ACC112 (cell line): ENCODE data around the gene SSMEM1.
"Not testable (repeated sequence)": the region's sequence is repeated elsewhere in the genome, so short reads cannot be mapped to it uniquely, and the experiment has no call there.

Experiments used
- H2AFZ ChIP-seq: fragments of 200-600 bp; sonication (generic); one replicate; pipeline ENCODE4 v1.6.0; 2017; ENCODE audit warnings: antibody characterized with exemption, low read length; ENCODE audit not compliant: unreplicated experiment
- H3K27ac ChIP-seq: fragments of 200-600 bp; sonication (generic); 2 replicates; pipeline ENCODE4 v1.5.1; 2014; ENCODE audit warnings: low read depth, mild to moderate bottlenecking, antibody characterized with exemption, low read length, moderate library complexity
- H3K27me3 ChIP-seq: fragments of 200-600 bp; sonication (generic); 2 replicates; pipeline ENCODE4 v1.6.1; 2014; ENCODE audit warnings: mild to moderate bottlenecking, antibody characterized with exemption, low read length, moderate library complexity, mixed read lengths; ENCODE audit not compliant: insufficient read depth
- H3K36me3 ChIP-seq: fragments of 200-600 bp; sonication (generic); 2 replicates; pipeline ENCODE4 v1.6.1; 2016; ENCODE audit warnings: mild to moderate bottlenecking, antibody characterized with exemption, low read length, moderate library complexity, mixed read lengths; ENCODE audit not compliant: insufficient read depth
- H3K4me1 ChIP-seq: fragments of 200-600 bp; sonication (generic); one replicate; pipeline ENCODE4 v1.6.1; 2016; ENCODE audit warnings: low read length, mixed read lengths; ENCODE audit not compliant: insufficient read depth, unreplicated experiment, control insufficient read depth
- H3K4me3 ChIP-seq: fragments of 200-600 bp; sonication (generic); 2 replicates; pipeline ENCODE4 v1.5.1; 2014; ENCODE audit warnings: mild to moderate bottlenecking, low read depth, low read length
- H3K79me2 ChIP-seq: fragments of 200-600 bp; sonication (generic); one replicate; pipeline ENCODE4 v1.6.0; 2016; ENCODE audit warnings: low read length; ENCODE audit not compliant: control insufficient read depth, unreplicated experiment, insufficient read depth

The SSMEM1 gene

GRCh38 chr7:130227883-130228575 is 20.4 kb downstream of the SSMEM1 start:
- Histone ChIP-seq H3K27me3 (no peaks in the 10 kb centered on the region), H3K79me2 (no peaks in the 10 kb centered on the region), H3K27ac (no peak overlapping the region), H3K4me1 (no peaks in the 10 kb centered on the region), H2AFZ (no peak overlapping the region), H3K4me3 (no peak overlapping the region), H3K36me3 (no peaks in the 10 kb centered on the region)

- Histone ChIP-seq H3K36me3 (no peaks in the 10 kb centered on the region), H3K27me3 (no peaks in the 10 kb centered on the region), H3K4me1 (no peaks in the 10 kb centered on the region), H3K79me2 (no peaks in the 10 kb centered on the region), H2AFZ (no peak overlapping the region), H3K27ac (no peak overlapping the region), H3K4me3 (no peak overlapping the region)
Observed at GRCh38 chr7:130228840-130229502, 21.3 kb downstream of the SSMEM1 start.

- H3K36me3 ChIP-seq, H2AFZ ChIP-seq, H3K4me1 ChIP-seq, H3K4me3 ChIP-seq, H3K79me2 ChIP-seq, H3K27ac ChIP-seq, H3K27me3 ChIP-seq: not testable (repeated sequence)
Observed at GRCh38 chr7:130229981-130230380, 22.3 kb downstream of the SSMEM1 start.

DNA sequence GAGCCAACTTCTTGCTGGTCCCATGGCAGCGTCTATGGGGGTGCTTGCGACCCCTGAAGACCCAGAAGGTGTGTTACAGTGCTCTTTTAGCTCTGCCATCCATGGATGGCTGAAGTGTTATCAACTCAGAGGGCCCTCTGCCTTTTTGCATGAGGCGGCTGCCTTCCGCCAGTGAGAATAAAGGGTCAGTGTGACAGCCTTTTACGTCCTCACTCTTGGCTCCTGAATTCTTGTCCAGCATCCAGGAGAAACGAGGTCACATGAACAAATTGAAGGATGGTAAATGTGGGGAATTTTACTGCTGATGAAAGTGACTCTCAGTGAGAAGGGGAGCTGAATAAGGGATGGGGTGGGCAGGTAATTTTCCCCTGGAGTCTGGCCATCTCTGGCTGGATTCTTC is 24.1 kb downstream of the SSMEM1 start:
- no peaks in the 10 kb centered on the region for H3K79me2 ChIP-seq
- H3K27me3 ChIP-seq: no peaks in the 10 kb centered on the region
- no peaks in the 10 kb centered on the region for H3K36me3 ChIP-seq
- no peaks in the 10 kb centered on the region for H3K4me1 ChIP-seq
- H3K4me3 ChIP-seq: no peak overlapping the region
- no peak overlapping the region for H3K27ac ChIP-seq
- H2AFZ ChIP-seq: no peak overlapping the region

- H3K79me2 ChIP-seq: no peaks in the 10 kb centered on the region
- no peaks in the 10 kb centered on the region for H3K36me3 ChIP-seq
- no peaks in the 10 kb centered on the region for H3K4me1 ChIP-seq
- H3K27me3 ChIP-seq: no peaks in the 10 kb centered on the region
- no peak overlapping the region for H2AFZ ChIP-seq
- H3K4me3 ChIP-seq: no peak overlapping the region
- H3K27ac ChIP-seq: no peak overlapping the region
Observed at GRCh38 chr7:130232209-130232608, 24.5 kb downstream of the SSMEM1 start.

GRCh38 chr7:130234078-130234477 is 26.4 kb downstream of the SSMEM1 start:
- Histone ChIP-seq H3K79me2 (no peaks in the 10 kb centered on the region), H3K27ac (no peak overlapping the region), H3K27me3 (no peaks in the 10 kb centered on the region), H3K4me3 (no peak overlapping the region), H3K4me1 (no peaks in the 10 kb centered on the region), H3K36me3 (no peaks in the 10 kb centered on the region), H2AFZ (no peak overlapping the region)

DNA sequence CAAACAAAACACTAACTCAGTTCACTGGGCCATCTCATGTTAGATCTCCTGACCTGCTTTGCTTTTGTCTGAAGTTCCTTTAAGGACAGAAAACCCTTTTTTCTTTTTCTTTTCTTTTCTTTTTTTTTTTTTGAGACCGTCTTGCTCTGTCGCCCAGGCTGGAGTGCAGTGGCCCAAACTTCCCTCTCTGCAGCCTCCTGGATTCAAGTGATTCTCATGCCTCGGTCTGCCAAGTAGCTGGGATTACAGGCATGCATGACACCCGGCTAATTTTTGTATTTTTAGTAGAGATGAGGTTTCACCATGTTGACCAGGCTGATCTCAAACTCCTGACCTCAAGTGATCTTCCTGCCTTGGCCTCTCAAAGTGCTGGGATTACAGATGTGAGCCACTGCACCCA is 28.7 kb downstream of the SSMEM1 start:
- not testable (repeated sequence) for H3K27me3 ChIP-seq, H3K4me3 ChIP-seq, H3K4me1 ChIP-seq, H3K36me3 ChIP-seq, H2AFZ ChIP-seq, H3K79me2 ChIP-seq, H3K27ac ChIP-seq

DNA sequence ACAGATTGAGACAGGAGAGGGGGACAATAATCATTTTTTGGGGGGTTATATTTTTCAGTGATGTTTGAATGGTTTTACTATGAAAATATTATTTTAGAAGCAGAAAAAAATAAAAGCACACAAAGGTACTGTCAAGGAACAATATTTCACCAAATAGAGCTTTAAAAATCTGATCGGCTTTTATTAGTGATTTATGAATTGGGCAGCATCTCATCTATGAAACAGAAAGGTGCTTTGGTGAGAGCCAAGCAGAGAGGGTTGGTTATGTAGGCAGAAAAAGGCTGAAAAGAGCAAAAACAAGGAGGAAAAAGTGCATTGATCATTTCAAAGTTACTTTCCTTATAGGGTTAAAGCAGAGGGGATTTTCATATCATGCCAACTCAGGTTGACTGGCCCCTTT is 32.6 kb downstream of the SSMEM1 start:
- Histone ChIP-seq H3K4me3 (no peak overlapping the region), H3K79me2 (no peaks in the 10 kb centered on the region), H2AFZ (no peak overlapping the region), H3K4me1 (peaks cover 17% of the 10 kb centered on the region), H3K27ac (no peak overlapping the region), H3K36me3 (no peaks in the 10 kb centered on the region), H3K27me3 (no peaks in the 10 kb centered on the region)

GRCh38 chr7:130242198-130243014 is 34.7 kb downstream of the SSMEM1 start:
- H3K27ac ChIP-seq: no peak overlapping the region
- no peaks in the 10 kb centered on the region for H3K27me3 ChIP-seq
- H3K4me3 ChIP-seq: no peak overlapping the region
- H3K4me1 ChIP-seq: peaks cover 17% of the 10 kb centered on the region
- peak overlapping the region; percentile 61 for H2AFZ ChIP-seq
- H3K79me2 ChIP-seq: no peaks in the 10 kb centered on the region
- H3K36me3 ChIP-seq: no peaks in the 10 kb centered on the region

- H2AFZ ChIP-seq: not testable (repeated sequence)
Observed at GRCh38 chr7:130243486-130243885, 35.8 kb downstream of the SSMEM1 start.

GRCh38 chr7:130246491-130246890 is 38.8 kb downstream of the SSMEM1 start:
- not testable (repeated sequence) for H3K36me3 ChIP-seq, H2AFZ ChIP-seq, H3K79me2 ChIP-seq, H3K27ac ChIP-seq, H3K4me3 ChIP-seq, H3K27me3 ChIP-seq
- peaks cover 17% of the 10 kb centered on the region for H3K4me1 ChIP-seq

More at GRCh38 chr7:130243486-130243885, 35.8 kb downstream of the SSMEM1 start:
- H3K27ac ChIP-seq, H3K79me2 ChIP-seq, H3K4me3 ChIP-seq, H3K27me3 ChIP-seq, H3K36me3 ChIP-seq: not testable (repeated sequence)
- peaks cover 17% of the 10 kb centered on the region for H3K4me1 ChIP-seq
